ENCODE results near the gene BMP8B.

- no peak for TF ChIP-seq CTCF (IDR thresholded peaks at IDR 0.05)
- TF ChIP-seq POLR2AphosphoS5 (IDR thresholded peaks at IDR 0.05), result no peak
- no peak for TF ChIP-seq POLR2A (IDR thresholded peaks at IDR 0.05; ENCODE audit: low read depth)
These were observed 37.1 kb downstream of the BMP8B start for GRCh38 chr1:39751595-39751994.
